ENCODE data around the gene SUCLG2.
"Not testable (repeated sequence)": the region's sequence is repeated elsewhere in the genome, so short reads cannot be mapped to it uniquely, and the experiment has no call there.

Gene SUCLG2

GRCh38 chr3:67599821-67600220 is 54.6 kb downstream of the SUCLG2 start:
- Histone ChIP-seq H3K4me3 (ENCODE audit: low read length) (no peak overlapping the region), H3K27ac (ENCODE audit: low read depth, low read length) (no peak overlapping the region), H3K4me1 (ENCODE audit: control insufficient read depth, insufficient read depth, low read length) (no peaks in the 10 kb centered on the region), H3K36me3 (ENCODE audit: control insufficient read depth, insufficient read depth, low read length) (peaks cover 7% of the 10 kb centered on the region), H3K9ac (ENCODE audit: low read length) (no peak overlapping the region), H3K27me3 (ENCODE audit: control insufficient read depth, insufficient read depth, low read length) (no peaks in the 10 kb centered on the region)

GRCh38 chr3:67598814-67599556 is 55.4 kb downstream of the SUCLG2 start:
- Histone ChIP-seq H3K4me1 (ENCODE audit: control insufficient read depth, insufficient read depth, low read length) (no peaks in the 10 kb centered on the region), H3K36me3 (ENCODE audit: control insufficient read depth, insufficient read depth, low read length) (peaks cover 7% of the 10 kb centered on the region), H3K4me3 (ENCODE audit: low read length) (no peak overlapping the region), H3K27ac (ENCODE audit: low read depth, low read length) (no peak overlapping the region), H3K9ac (ENCODE audit: low read length) (no peak overlapping the region), H3K27me3 (ENCODE audit: control insufficient read depth, insufficient read depth, low read length) (no peaks in the 10 kb centered on the region)

- peaks cover 7% of the 10 kb centered on the region for H3K36me3 ChIP-seq (ENCODE audit: control insufficient read depth, insufficient read depth, low read length)
- H3K4me1 ChIP-seq (ENCODE audit: control insufficient read depth, insufficient read depth, low read length), result no peaks in the 10 kb centered on the region
- no peak overlapping the region for H3K27ac ChIP-seq (ENCODE audit: low read depth, low read length)
- no peaks in the 10 kb centered on the region for H3K27me3 ChIP-seq (ENCODE audit: control insufficient read depth, insufficient read depth, low read length)
- H3K4me3 ChIP-seq (ENCODE audit: low read length), result no peak overlapping the region
- no peak overlapping the region for H3K9ac ChIP-seq (ENCODE audit: low read length)
Measured at GRCh38 chr3:67595424-67595823, 59.0 kb downstream of the SUCLG2 start.

GRCh38 chr3:67593761-67594234 is 60.6 kb downstream of the SUCLG2 start:
- no peaks in the 10 kb centered on the region for H3K4me1 ChIP-seq (ENCODE audit: control insufficient read depth, insufficient read depth, low read length)
- peaks cover 1% of the 10 kb centered on the region for H3K36me3 ChIP-seq (ENCODE audit: control insufficient read depth, insufficient read depth, low read length)
- H3K9ac ChIP-seq (ENCODE audit: low read length), result no peak overlapping the region
- H3K4me3 ChIP-seq (ENCODE audit: low read length), result no peak overlapping the region
- H3K27me3 ChIP-seq (ENCODE audit: control insufficient read depth, insufficient read depth, low read length), result no peaks in the 10 kb centered on the region
- H3K27ac ChIP-seq (ENCODE audit: low read depth, low read length), result no peak overlapping the region

GRCh38 chr3:67592057-67592456 is 62.4 kb downstream of the SUCLG2 start:
- H3K9ac ChIP-seq (ENCODE audit: low read length), result no peak overlapping the region

GRCh38 chr3:67587811-67588210 is 66.6 kb downstream of the SUCLG2 start:
- Histone ChIP-seq H3K4me1 (ENCODE audit: control insufficient read depth, insufficient read depth, low read length) (no peaks in the 10 kb centered on the region), H3K36me3 (ENCODE audit: control insufficient read depth, insufficient read depth, low read length) (no peaks in the 10 kb centered on the region), H3K27me3 (ENCODE audit: control insufficient read depth, insufficient read depth, low read length) (no peaks in the 10 kb centered on the region), H3K9ac (ENCODE audit: low read length) (no peak overlapping the region), H3K4me3 (ENCODE audit: low read length) (no peak overlapping the region), H3K27ac (ENCODE audit: low read depth, low read length) (no peak overlapping the region)

More at GRCh38 chr3:67592057-67592456, 62.4 kb downstream of the SUCLG2 start:
- Histone ChIP-seq H3K36me3 (ENCODE audit: control insufficient read depth, insufficient read depth, low read length) (no peaks in the 10 kb centered on the region), H3K27me3 (ENCODE audit: control insufficient read depth, insufficient read depth, low read length) (no peaks in the 10 kb centered on the region), H3K4me1 (ENCODE audit: control insufficient read depth, insufficient read depth, low read length) (no peaks in the 10 kb centered on the region), H3K27ac (ENCODE audit: low read depth, low read length) (no peak overlapping the region), H3K4me3 (ENCODE audit: low read length) (no peak overlapping the region)

GRCh38 chr3:67587301-67587700 is 67.1 kb downstream of the SUCLG2 start:
- Histone ChIP-seq H3K9ac (ENCODE audit: low read length) (no peak overlapping the region), H3K36me3 (ENCODE audit: control insufficient read depth, insufficient read depth, low read length) (no peaks in the 10 kb centered on the region), H3K4me3 (ENCODE audit: low read length) (no peak overlapping the region), H3K4me1 (ENCODE audit: control insufficient read depth, insufficient read depth, low read length) (no peaks in the 10 kb centered on the region), H3K27ac (ENCODE audit: low read depth, low read length) (no peak overlapping the region), H3K27me3 (ENCODE audit: control insufficient read depth, insufficient read depth, low read length) (no peaks in the 10 kb centered on the region)

GRCh38 chr3:67584608-67585007 is 69.8 kb downstream of the SUCLG2 start:
- H3K9ac ChIP-seq (ENCODE audit: low read length); H3K4me1 ChIP-seq (ENCODE audit: control insufficient read depth, insufficient read depth, low read length): not testable (repeated sequence)

GRCh38 chr3:67580430-67581000 is 73.9 kb downstream of the SUCLG2 start:
- H3K27me3 ChIP-seq (ENCODE audit: control insufficient read depth, insufficient read depth, low read length), result no peaks in the 10 kb centered on the region
- H3K9ac ChIP-seq (ENCODE audit: low read length), result no peak overlapping the region
- H3K27ac ChIP-seq (ENCODE audit: low read depth, low read length), result no peak overlapping the region
- H3K4me1 ChIP-seq (ENCODE audit: control insufficient read depth, insufficient read depth, low read length), result no peaks in the 10 kb centered on the region
- no peak overlapping the region for H3K4me3 ChIP-seq (ENCODE audit: low read length)
- no peaks in the 10 kb centered on the region for H3K36me3 ChIP-seq (ENCODE audit: control insufficient read depth, insufficient read depth, low read length)

More at GRCh38 chr3:67584608-67585007, 69.8 kb downstream of the SUCLG2 start:
- H3K36me3 ChIP-seq (ENCODE audit: control insufficient read depth, insufficient read depth, low read length); H3K27me3 ChIP-seq (ENCODE audit: control insufficient read depth, insufficient read depth, low read length); H3K27ac ChIP-seq (ENCODE audit: low read depth, low read length); H3K4me3 ChIP-seq (ENCODE audit: low read length): not testable (repeated sequence)

GRCh38 chr3:67578416-67578815 is 76.0 kb downstream of the SUCLG2 start:
- Histone ChIP-seq H3K4me1 (ENCODE audit: control insufficient read depth, insufficient read depth, low read length) (no peaks in the 10 kb centered on the region), H3K27ac (ENCODE audit: low read depth, low read length) (no peak overlapping the region), H3K4me3 (ENCODE audit: low read length) (no peak overlapping the region), H3K9ac (ENCODE audit: low read length) (no peak overlapping the region), H3K27me3 (ENCODE audit: control insufficient read depth, insufficient read depth, low read length) (no peaks in the 10 kb centered on the region), H3K36me3 (ENCODE audit: control insufficient read depth, insufficient read depth, low read length) (no peaks in the 10 kb centered on the region)

GRCh38 chr3:67576441-67576840 is 78.0 kb downstream of the SUCLG2 start:
- Histone ChIP-seq H3K4me3 (ENCODE audit: low read length) (no peak overlapping the region), H3K27ac (ENCODE audit: low read depth, low read length) (no peak overlapping the region), H3K9ac (ENCODE audit: low read length) (no peak overlapping the region), H3K27me3 (ENCODE audit: control insufficient read depth, insufficient read depth, low read length) (no peaks in the 10 kb centered on the region), H3K4me1 (ENCODE audit: control insufficient read depth, insufficient read depth, low read length) (no peaks in the 10 kb centered on the region), H3K36me3 (ENCODE audit: control insufficient read depth, insufficient read depth, low read length) (no peaks in the 10 kb centered on the region)

GRCh38 chr3:67569324-67569723 is 85.1 kb downstream of the SUCLG2 start:
- Histone ChIP-seq H3K27ac (ENCODE audit: low read depth, low read length) (no peak overlapping the region), H3K36me3 (ENCODE audit: control insufficient read depth, insufficient read depth, low read length) (no peaks in the 10 kb centered on the region), H3K9ac (ENCODE audit: low read length) (no peak overlapping the region), H3K27me3 (ENCODE audit: control insufficient read depth, insufficient read depth, low read length) (no peaks in the 10 kb centered on the region), H3K4me1 (ENCODE audit: control insufficient read depth, insufficient read depth, low read length) (no peaks in the 10 kb centered on the region), H3K4me3 (ENCODE audit: low read length) (no peak overlapping the region)

- Histone ChIP-seq H3K9ac (ENCODE audit: low read length) (no peak overlapping the region), H3K27ac (ENCODE audit: low read depth, low read length) (no peak overlapping the region), H3K27me3 (ENCODE audit: control insufficient read depth, insufficient read depth, low read length) (no peaks in the 10 kb centered on the region), H3K4me3 (ENCODE audit: low read length) (no peak overlapping the region), H3K4me1 (ENCODE audit: control insufficient read depth, insufficient read depth, low read length) (no peaks in the 10 kb centered on the region), H3K36me3 (ENCODE audit: control insufficient read depth, insufficient read depth, low read length) (no peaks in the 10 kb centered on the region)
Measured at GRCh38 chr3:67567893-67568292, 86.5 kb downstream of the SUCLG2 start.

Data from rectal smooth muscle tissue (tissue), 1 donor.